ENCODE results near the gene NDFIP1.
"Not testable (repeated sequence)": the region's sequence is repeated elsewhere in the genome, so short reads cannot be mapped to it uniquely, and the experiment has no call there.

The NDFIP1 gene

DNA sequence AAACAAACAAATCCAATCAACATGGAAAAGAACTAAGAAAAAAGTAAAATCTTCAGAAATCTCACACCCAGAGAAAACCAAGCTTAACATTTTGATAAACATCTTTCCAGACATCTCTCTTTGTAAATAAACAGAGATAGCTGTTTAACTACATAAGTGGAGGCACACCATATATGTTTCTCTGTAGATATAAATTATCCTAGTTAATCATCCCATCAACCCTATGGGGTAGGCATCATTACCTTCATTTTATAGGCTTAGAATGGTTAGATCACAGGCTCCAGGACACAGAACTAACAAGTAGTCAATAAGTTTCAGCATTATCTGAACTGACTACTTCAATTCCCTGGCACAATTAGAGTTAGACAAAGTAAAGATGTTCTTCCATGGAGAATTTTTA lies 22.4 kb upstream of the NDFIP1 start:
- H3K4me3 ChIP-seq (ENCODE audit: low read depth, low read length), result no peak overlapping the region
- DNase-seq (ENCODE audit: low read depth), result no peak
- TF ChIP-seq MYC (IDR thresholded peaks at IDR 0.05; ENCODE audit: low read depth, low read length), result no peak

DNA sequence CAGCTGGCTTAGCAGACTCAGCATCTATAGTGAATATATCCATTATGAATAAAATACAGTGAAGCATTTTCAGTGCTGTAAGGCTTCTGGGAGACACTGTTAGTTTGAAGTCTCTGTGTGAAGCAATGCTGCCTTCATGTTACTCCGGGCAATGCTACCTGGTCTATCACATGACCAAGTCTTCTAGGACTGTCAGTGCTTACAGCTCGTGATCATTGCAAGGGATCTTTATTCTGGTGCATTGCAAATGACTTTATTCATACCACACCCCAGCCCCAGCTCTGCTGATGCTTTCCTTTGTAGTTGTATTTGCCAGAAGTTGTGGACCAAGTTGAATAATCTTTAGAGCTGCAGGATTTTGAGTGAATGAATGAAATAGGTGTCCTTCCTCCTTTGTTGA lies 21.9 kb upstream of the NDFIP1 start:
- no peak overlapping the region for H3K4me3 ChIP-seq (ENCODE audit: low read depth, low read length)
- DNase-seq (ENCODE audit: low read depth), result no peak
- TF ChIP-seq MYC (IDR thresholded peaks at IDR 0.05; ENCODE audit: low read depth, low read length) (no peak), POLR2A (IDR thresholded peaks at IDR 0.05; ENCODE audit: extremely low read depth, insufficient read length) (no peak)
- TF ChIP-seq, protein P1, sequence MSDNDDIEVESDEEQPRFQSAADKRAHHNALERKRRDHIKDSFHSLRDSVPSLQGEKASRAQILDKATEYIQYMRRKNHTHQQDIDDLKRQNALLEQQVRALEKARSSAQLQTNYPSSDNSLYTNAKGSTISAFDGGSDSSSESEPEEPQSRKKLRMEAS (IDR thresholded peaks at IDR 0.05; ENCODE audit: low read depth, low read length), result no peak
- TF ChIP-seq, protein P2, sequence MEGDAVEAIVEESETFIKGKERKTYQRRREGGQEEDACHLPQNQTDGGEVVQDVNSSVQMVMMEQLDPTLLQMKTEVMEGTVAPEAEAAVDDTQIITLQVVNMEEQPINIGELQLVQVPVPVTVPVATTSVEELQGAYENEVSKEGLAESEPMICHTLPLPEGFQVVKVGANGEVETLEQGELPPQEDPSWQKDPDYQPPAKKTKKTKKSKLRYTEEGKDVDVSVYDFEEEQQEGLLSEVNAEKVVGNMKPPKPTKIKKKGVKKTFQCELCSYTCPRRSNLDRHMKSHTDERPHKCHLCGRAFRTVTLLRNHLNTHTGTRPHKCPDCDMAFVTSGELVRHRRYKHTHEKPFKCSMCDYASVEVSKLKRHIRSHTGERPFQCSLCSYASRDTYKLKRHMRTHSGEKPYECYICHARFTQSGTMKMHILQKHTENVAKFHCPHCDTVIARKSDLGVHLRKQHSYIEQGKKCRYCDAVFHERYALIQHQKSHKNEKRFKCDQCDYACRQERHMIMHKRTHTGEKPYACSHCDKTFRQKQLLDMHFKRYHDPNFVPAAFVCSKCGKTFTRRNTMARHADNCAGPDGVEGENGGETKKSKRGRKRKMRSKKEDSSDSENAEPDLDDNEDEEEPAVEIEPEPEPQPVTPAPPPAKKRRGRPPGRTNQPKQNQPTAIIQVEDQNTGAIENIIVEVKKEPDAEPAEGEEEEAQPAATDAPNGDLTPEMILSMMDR (IDR thresholded peaks at IDR 0.05; ENCODE audit: low read depth, low read length), result no peak

DNA sequence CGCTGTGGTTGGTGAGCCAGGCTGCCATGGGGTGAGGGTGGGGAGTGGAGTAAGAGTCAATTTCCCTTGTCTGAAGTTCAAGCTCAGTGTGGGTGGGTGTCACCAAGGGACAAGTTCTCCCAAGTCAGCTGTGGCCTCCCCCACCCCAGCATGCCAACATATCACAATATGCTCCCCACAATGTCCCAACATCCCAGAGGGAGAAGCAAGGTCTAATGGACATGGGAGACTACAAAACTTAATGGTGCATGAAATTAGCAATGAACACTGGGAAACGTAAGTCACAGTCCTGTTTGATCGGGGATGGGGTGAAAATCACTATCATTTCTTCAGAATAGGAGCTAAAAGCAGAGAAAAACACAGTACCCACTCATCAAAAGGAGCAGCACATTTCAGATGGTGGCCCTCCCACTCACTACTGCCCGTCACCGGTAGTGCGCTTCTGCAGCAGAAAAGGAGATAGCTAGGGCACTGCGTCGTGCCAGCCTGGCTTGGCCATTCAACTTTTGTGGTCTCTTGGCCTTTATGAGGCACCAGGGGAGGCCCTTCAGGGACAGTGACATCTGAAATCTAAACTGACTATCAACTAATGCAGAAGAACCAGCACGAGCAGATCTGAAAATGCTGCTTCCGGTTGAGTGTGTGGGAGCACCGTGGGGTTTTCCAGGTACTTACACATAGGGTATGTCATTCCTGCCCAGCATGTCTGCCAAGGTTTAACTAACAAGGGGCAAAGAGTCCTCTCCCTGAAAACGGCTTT lies 20.5 kb upstream of the NDFIP1 start:
- TF ChIP-seq, protein P1 (IDR thresholded peaks at IDR 0.05; ENCODE audit: low read depth, low read length), result no peak
- TF ChIP-seq POLR2A (IDR thresholded peaks at IDR 0.05; ENCODE audit: extremely low read depth, insufficient read length), result no peak
- TF ChIP-seq, protein P2 (IDR thresholded peaks at IDR 0.05; ENCODE audit: low read depth, low read length), result no peak
- no peak for TF ChIP-seq MYC (IDR thresholded peaks at IDR 0.05; ENCODE audit: low read depth, low read length)
- DNase-seq (ENCODE audit: low read depth), result no peak
- H3K4me3 ChIP-seq (ENCODE audit: low read depth, low read length), result no peak overlapping the region

DNA sequence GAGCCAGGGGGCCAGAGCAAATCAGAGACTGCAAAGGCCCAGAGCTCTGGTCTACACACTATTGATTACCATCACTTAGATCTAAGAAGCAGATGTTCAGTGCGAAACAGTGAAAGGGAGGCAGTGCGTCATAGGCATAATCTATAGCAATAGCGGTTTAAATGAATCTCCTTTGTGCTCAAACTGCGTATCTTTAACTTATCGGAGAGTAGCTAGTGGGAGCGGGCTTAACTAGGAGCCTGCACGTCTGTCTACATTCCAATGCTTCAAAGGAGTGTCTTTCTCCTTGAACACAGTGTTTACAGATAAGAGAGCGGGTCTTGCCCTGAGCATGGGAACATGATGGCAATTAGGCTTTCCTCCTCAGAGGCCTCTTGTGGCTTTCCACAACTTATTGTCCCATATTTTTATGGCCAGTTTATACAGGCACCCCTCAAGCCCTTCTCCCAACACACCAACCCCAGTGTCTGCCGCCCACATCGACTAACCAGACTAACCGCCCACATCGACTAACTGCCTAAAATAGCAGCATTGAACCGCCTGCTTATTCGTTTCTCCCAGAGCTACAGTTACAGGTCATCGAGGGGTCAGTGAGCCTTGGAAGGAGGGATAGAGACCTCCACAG lies 19.6 kb upstream of the NDFIP1 start:
- DNase-seq (ENCODE audit: low read depth), result peak; percentile 20
- H3K4me3 ChIP-seq (ENCODE audit: low read depth, low read length), result not testable (repeated sequence)

DNA sequence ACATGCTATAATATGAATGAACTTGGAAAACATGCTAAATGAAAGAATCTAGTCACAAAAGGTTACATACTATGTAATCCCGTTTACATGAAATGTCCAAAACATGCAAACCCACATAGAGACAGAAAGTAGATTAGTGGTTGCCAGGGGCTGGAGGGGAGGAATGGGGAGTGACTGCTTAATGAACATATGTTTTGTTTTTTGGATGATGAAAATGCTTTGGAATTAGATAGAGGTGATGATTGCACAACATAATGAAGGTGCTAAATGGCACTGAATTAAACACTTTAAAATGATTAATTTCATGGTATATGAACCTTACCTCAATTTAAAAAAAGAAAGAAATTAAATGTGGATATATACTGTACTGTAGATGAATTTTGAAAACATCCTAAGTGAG lies 17.6 kb upstream of the NDFIP1 start:
- no peak for DNase-seq (ENCODE audit: low read depth)
- no peak for TF ChIP-seq POLR2A (IDR thresholded peaks at IDR 0.05; ENCODE audit: extremely low read depth, insufficient read length)
- TF ChIP-seq MYC (IDR thresholded peaks at IDR 0.05; ENCODE audit: low read depth, low read length), result no peak
- TF ChIP-seq, protein P2 (IDR thresholded peaks at IDR 0.05; ENCODE audit: low read depth, low read length), result no peak
- TF ChIP-seq, protein P1 (IDR thresholded peaks at IDR 0.05; ENCODE audit: low read depth, low read length), result no peak
- H3K4me3 ChIP-seq (ENCODE audit: low read depth, low read length), result no peak overlapping the region

DNA sequence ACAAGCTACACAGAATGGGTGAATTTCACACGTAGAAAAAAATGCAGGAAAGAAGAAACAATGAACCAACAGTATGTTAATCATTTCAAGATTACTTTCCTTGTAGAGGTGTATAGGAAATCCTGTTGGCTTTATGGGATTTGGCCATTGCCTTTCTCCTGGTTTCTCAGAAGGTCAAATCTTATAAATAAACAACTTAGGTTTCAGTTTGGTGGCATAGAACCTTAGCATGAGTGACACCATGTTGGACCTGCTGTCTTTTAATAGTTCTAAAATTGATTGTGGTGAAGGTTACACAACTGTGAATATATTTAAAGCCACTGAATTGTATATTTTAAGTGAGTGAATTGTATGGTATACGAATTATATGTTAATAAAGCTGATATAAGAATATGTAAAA lies 16.7 kb upstream of the NDFIP1 start:
- TF ChIP-seq, protein P1 (IDR thresholded peaks at IDR 0.05; ENCODE audit: low read depth, low read length), result no peak
- TF ChIP-seq, protein P2 (IDR thresholded peaks at IDR 0.05; ENCODE audit: low read depth, low read length), result no peak
- TF ChIP-seq POLR2A (IDR thresholded peaks at IDR 0.05; ENCODE audit: extremely low read depth, insufficient read length) (no peak), MYC (IDR thresholded peaks at IDR 0.05; ENCODE audit: low read depth, low read length) (no peak)
- no peak for DNase-seq (ENCODE audit: low read depth)
- no peak overlapping the region for H3K4me3 ChIP-seq (ENCODE audit: low read depth, low read length)

DNA sequence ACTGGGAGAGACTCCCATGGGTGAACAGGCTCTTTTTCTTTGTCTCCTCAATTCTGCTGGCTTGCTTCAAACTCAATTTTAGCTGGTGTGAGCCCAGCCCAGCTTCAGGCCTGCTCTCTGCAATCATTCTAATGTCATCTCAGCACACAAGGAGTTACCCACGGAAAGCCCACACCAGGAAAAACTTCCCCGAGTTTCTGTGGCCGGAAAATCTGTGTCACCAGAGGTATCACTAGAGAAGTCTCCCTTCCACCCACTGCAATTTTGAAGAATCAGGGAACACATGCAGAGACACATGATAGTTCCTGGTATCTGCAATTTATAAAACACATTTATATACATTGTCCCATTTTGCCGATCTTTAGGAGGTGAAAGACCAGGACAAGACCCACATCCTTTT lies 13.5 kb upstream of the NDFIP1 start:
- no peak for TF ChIP-seq MYC (IDR thresholded peaks at IDR 0.05; ENCODE audit: low read depth, low read length)
- TF ChIP-seq, protein P1 (IDR thresholded peaks at IDR 0.05; ENCODE audit: low read depth, low read length), result no peak
- TF ChIP-seq POLR2A (IDR thresholded peaks at IDR 0.05; ENCODE audit: extremely low read depth, insufficient read length), result no peak
- TF ChIP-seq, protein P2 (IDR thresholded peaks at IDR 0.05; ENCODE audit: low read depth, low read length), result no peak
- DNase-seq (ENCODE audit: low read depth), result no peak
- H3K4me3 ChIP-seq (ENCODE audit: low read depth, low read length), result no peak overlapping the region

Measured in NB4 (cell line).